ENCODE results near the gene PRKCQ. TPM values are rescaled to one million over a fixed set of nuclear protein-coding genes. Genes with fewer than 3 reads are reported as not detected.

PRKCQ gene
- total and polyA plus RNA-seq, 2 of the 8 experiments (the other 6 are each of a cell fraction or from before 2014, with no cell fraction given) = 9.1 to 22.6 TPM

DNA sequence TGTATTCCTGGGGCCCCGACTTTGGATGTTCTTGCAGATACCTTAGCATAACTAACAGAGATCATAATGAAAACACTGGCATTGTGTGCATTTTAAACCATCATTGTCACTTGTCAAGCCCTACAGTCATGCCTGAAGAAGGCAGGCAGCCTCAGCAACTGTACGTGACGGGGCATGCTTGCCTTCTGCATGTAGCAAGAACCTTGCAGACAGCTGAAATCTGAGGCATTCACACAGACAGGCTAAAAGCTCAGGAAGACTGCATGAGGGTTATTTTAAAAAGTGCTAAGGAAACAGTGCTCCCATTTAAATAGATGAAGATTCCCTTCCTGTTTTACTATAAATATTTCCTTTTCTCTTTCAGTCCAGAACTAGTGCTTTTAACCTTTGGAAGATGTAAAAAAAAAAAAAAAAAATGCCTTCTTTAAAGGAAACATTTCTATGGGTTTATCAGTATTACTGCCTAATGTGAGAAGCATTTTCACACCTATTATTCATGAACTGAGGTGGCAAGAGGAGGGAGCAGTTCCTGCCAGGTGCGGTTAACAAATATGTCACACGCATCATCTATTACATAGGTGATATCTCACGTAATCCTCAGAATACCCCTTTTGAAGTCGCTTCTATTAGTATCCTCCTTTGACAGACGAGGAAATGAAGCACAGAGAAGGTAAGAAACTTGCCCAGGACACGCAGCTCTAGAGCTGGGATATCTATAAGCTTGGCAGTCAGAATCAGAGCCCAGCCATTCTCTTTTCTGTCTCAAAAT, 88.1 kb downstream of the PRKCQ start:
- no peak overlapping the region for H4K91ac ChIP-seq (replicated peaks; ENCODE audit: insufficient read length, low read length)
- H2BK5ac ChIP-seq (ENCODE audit: low read depth, low read length) = no peak overlapping the region
- no peak overlapping the region for H2BK15ac ChIP-seq (ENCODE audit: low read length)
- H3K79me1 ChIP-seq (ENCODE audit: low read depth, low read length) = no peaks in the 10 kb centered on the region
- no peak overlapping the region for H3K18ac ChIP-seq (ENCODE audit: extremely low read depth, low read length)
- no peak overlapping the region for H2AFZ ChIP-seq (ENCODE audit: low read length)
- no peak overlapping the region for H3K4ac ChIP-seq (replicated peaks; ENCODE audit: insufficient read length, low read depth, low read length)
- no peak overlapping the region for H2BK20ac ChIP-seq (ENCODE audit: low read length)
- H3K23ac ChIP-seq (ENCODE audit: insufficient read length) = no peak overlapping the region
- H3K56ac ChIP-seq (replicated peaks; ENCODE audit: insufficient read length, low read depth, low read length) = no peak overlapping the region
- WGBS, 2 experiments (ENCODE audit: extremely low coverage in 1 of 2, insufficient coverage in 1 of 2, insufficient read length in 1 of 2, insufficient replicate concordance in 2 of 2, low coverage in 1 of 2, low lambda C conversion rate in 2 of 2, missing lambda C conversion rate in 1 of 2) = 92% methylated on average over 9 of the region's 9 CpGs; no CpG with 5 or more reads in 1 of the 2 experiments
- no peak overlapping the region for H2BK120ac ChIP-seq (replicated peaks; ENCODE audit: low read depth, low read length)
- DNase-seq (ENCODE audit: low read depth in 1 of 2, low spot score in 2 of 2) = no peak
- no peak overlapping the region for H3K9ac ChIP-seq (replicated peaks in 1 of 4; ENCODE audit: extremely low read depth in 1 of 4, low read depth in 3 of 4, low read length in 3 of 4)
- H3K79me2 ChIP-seq (ENCODE audit: control insufficient read depth in 1 of 2, insufficient read depth in 2 of 2, low read length in 2 of 2) = no peaks in the 10 kb centered on the region
- H3K14ac ChIP-seq (ENCODE audit: insufficient read length) = no peak overlapping the region
- H3K4me2 ChIP-seq (ENCODE audit: insufficient read depth in 1 of 2, low read depth in 2 of 2, low read length in 2 of 2) = no peak overlapping the region
- H3K23me2 ChIP-seq (ENCODE audit: low read depth, low read length) = no peaks in the 10 kb centered on the region
- no peak overlapping the region for H2AK5ac ChIP-seq (ENCODE audit: low read depth, low read length)
- CTCF ChIA-PET (ENCODE audit: partially characterized antibody) = interaction anchor here (1.2 kb wide), 1 partner anchor 9 kb away, joined by 3 read pairs; no protein-coding TSS in a partner anchor
- H3K27me3 ChIP-seq (replicated peaks in 1 of 4; ENCODE audit: control insufficient read depth in 3 of 4, extremely low read depth in 1 of 4, insufficient read depth in 3 of 4, low read length in 3 of 4) = no peaks in the 10 kb centered on the region
- no peak overlapping the region for H2BK12ac ChIP-seq (ENCODE audit: low read depth, low read length)
- H3K4me1 ChIP-seq (replicated peaks in 1 of 4; ENCODE audit: control insufficient read depth in 3 of 4, insufficient read depth in 4 of 4, low read length in 3 of 4) = no peaks in the 10 kb centered on the region
- POLR2A ChIA-PET (ENCODE audit: partially characterized antibody) = no interaction called here
- H3K36me3 ChIP-seq (ENCODE audit: control insufficient read depth in 2 of 4, insufficient read depth in 4 of 4, low read length in 3 of 4) = peaks cover 0 to 11% (median 4%) of the 10 kb centered on the region in 4 experiments; a peak in 4 of 8 replicates
- H3K27ac ChIP-seq (ENCODE audit: low read depth, low read length) = no peak overlapping the region
- H4K8ac ChIP-seq (ENCODE audit: extremely low read depth, insufficient read depth, low read length) = no peak overlapping the region
- no peak overlapping the region for H3K4me3 ChIP-seq (ENCODE audit: extremely low read depth in 1 of 4, insufficient read depth in 2 of 4, low read depth in 3 of 4, low read length in 4 of 4)
- peaks cover 0 to 1% of the 10 kb centered on the region in 2 experiments for H4K20me1 ChIP-seq (replicated peaks in 1 of 2; ENCODE audit: control insufficient read depth in 1 of 2, insufficient read depth in 2 of 2, low read length in 2 of 2)
- no peak for FAIRE-seq
- H3K9me3 ChIP-seq (ENCODE audit: insufficient read depth in 2 of 2, low read depth in 1 of 2, low read length in 1 of 2) = no peaks in the 10 kb centered on the region
- H4K5ac ChIP-seq (ENCODE audit: insufficient read length, low read depth, low read length) = no peak overlapping the region
- TF ChIP-seq SP1 (IDR thresholded peaks at IDR 0.05; ENCODE audit: low read depth, low read length) (no peak), HDAC2 (IDR thresholded peaks at IDR 0.05; ENCODE audit: borderline replicate concordance in 1 of 2, low read depth in 2 of 2, low read length in 2 of 2) (no peak), CTBP2 (IDR thresholded peaks at IDR 0.05; ENCODE audit: borderline replicate concordance, insufficient read depth, insufficient read length, low read length) (no peak), TCF12 (IDR thresholded peaks at IDR 0.05; ENCODE audit: low read depth, low read length) (no peak), YY1 (IDR thresholded peaks at IDR 0.05; ENCODE audit: low read depth, low read length) (no peak), SUZ12 (IDR thresholded peaks at IDR 0.05; ENCODE audit: low read length) (no peak), FOSL1 (IDR thresholded peaks at IDR 0.05; ENCODE audit: insufficient read depth, low read depth, low read length) (no peak), KDM5A (IDR thresholded peaks at IDR 0.05; ENCODE audit: low read length) (no peak), KDM4A (IDR thresholded peaks at IDR 0.05; ENCODE audit: low read depth, low read length, severe bottlenecking) (no peak), SIX5 (IDR thresholded peaks at IDR 0.05; ENCODE audit: low read depth, low read length) (no peak)
- TF ChIP-seq, protein P1, sequence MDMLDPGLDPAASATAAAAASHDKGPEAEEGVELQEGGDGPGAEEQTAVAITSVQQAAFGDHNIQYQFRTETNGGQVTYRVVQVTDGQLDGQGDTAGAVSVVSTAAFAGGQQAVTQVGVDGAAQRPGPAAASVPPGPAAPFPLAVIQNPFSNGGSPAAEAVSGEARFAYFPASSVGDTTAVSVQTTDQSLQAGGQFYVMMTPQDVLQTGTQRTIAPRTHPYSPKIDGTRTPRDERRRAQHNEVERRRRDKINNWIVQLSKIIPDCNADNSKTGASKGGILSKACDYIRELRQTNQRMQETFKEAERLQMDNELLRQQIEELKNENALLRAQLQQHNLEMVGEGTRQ (IDR thresholded peaks at IDR 0.05; ENCODE audit: low read length) = no peak
